ENCODE results near the gene SMCO3. TPM values are rescaled to one million over a fixed set of nuclear protein-coding genes. Genes with fewer than 3 reads are reported as not detected.

The SMCO3 gene
- total and polyA plus RNA-seq, 10 of the 15 experiments (the other 5 are each of a cell fraction or from before 2014, with no cell fraction given) = 0.05 to 0.35 (median 0.10) TPM; not detected in 6

DNA sequence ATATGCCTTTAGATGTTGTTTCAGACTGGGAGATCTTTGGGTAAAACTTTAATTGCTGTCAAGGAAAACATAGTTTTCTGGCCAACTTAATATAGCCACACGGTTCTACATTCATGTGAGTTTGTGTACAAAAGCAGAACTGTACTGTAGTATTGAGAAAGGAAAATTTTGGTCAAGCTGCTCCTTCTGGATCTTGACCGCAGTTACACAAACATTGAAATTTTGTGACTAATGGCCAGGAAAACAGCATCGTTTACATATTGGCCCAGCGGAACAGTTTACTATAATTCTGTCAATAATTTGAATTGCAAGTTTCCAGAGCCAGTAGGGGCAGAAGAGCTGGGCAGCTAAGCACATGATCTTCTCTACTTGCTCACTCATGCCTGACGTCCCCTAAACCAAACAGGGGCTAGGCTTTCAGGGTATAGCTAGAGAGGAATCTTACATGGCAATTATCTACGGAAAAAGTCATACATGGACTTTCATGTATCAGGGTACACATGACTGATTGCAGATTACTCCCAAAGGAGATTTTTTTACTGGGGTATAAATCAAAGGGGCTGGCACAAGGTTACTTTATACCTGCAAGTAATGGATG is 40.7 kb upstream of the SMCO3 start:
- in situ Hi-C loops (cut with MboI) (no loop called here), intact Hi-C loops (cut with micrococcal nuclease; ENCODE audit: unreplicated experiment) (no loop called here)
- ChIA-PET POLR2A (no interaction called here), CTCF (interaction anchor here (0.9 to 2.5 kb wide), 6 partner anchors 10 to 367 kb away, joined by 3 to 12 read pairs (median 4); partner anchors contain the start of gene RERG), RAD21 (ENCODE audit: unreplicated experiment) (interaction anchor here (1.4 kb wide), 1 partner anchor 38 kb away, joined by 4 read pairs; no protein-coding TSS in a partner anchor), SMC1A (ENCODE audit: uncharacterized antibody, unreplicated experiment) (interaction anchor here (1.1 to 15.6 kb wide), 3 partner anchors 10 to 142 kb away, joined by 3 to 242 read pairs (median 3); no protein-coding TSS in a partner anchor)
- no peaks in the 10 kb centered on the region for H3K36me3 ChIP-seq (ENCODE audit: control insufficient read depth in 2 of 2, insufficient read depth in 2 of 2, low read length in 1 of 2)
- no peak overlapping the region for H2AFZ ChIP-seq (ENCODE audit: control insufficient read depth, low read depth, low read length)
- no peak overlapping the region for H3K27ac ChIP-seq (ENCODE audit: control insufficient read depth, insufficient read depth)
- no peak for TF ChIP-seq RAD21 (IDR thresholded peaks at IDR 0.05; ENCODE audit: insufficient read depth, low read depth, low read length)
- 0 out of 4 replicates have a peak, but pooled peaks of 1 of the 2 experiments have one; percentile 18 for TF ChIP-seq IKZF2 (IDR thresholded peaks at IDR 0.05)
- TF ChIP-seq PAX5 (IDR thresholded peaks at IDR 0.05; ENCODE audit: borderline replicate concordance, low read depth, low read length) = peak; percentile 78
- H3K27me3 ChIP-seq (replicated peaks in 1 of 2; ENCODE audit: control insufficient read depth in 2 of 2, insufficient read depth in 2 of 2, low read length in 1 of 2) = no peaks in the 10 kb centered on the region
- no peak for FAIRE-seq
- H3K9ac ChIP-seq (ENCODE audit: control insufficient read depth, insufficient read depth, low read length) = no peak overlapping the region
- no peaks in the 10 kb centered on the region for H4K20me1 ChIP-seq (ENCODE audit: control insufficient read depth, insufficient read depth)
- ATAC-seq = peak; percentile 84
- WGBS (ENCODE audit: insufficient coverage, insufficient replicate concordance, low lambda C conversion rate, missing lambda C conversion rate) = 34% methylated on average over 6 of the region's 6 CpGs
- no TSS peak for BruUV-seq (replicated peaks)
- no peak for DNase-seq (ENCODE audit: low read depth, low spot score)
- no peak overlapping the region for H3K4me2 ChIP-seq (ENCODE audit: control insufficient read depth, insufficient read depth)
- no peaks in the 10 kb centered on the region for H3K79me2 ChIP-seq (ENCODE audit: control insufficient read depth, insufficient read depth, low read length)
- H3K9me3 ChIP-seq (replicated peaks; ENCODE audit: control insufficient read depth, insufficient read depth, low read length) = no peaks in the 10 kb centered on the region; the same call in 2 of the 3 replicates
- no peaks in the 10 kb centered on the region for H3K4me1 ChIP-seq (ENCODE audit: control insufficient read depth, insufficient read depth, low read length)
- H3K4me3 ChIP-seq = no peak overlapping the region

GRCh38 chr12:14853961-14854360 is 40.0 kb upstream of the SMCO3 start:
- in situ Hi-C loops (cut with MboI) = no loop called here
- RAD21 ChIA-PET (ENCODE audit: unreplicated experiment) = interaction anchor here (1.4 kb wide), 1 partner anchor 38 kb away, joined by 4 read pairs; no protein-coding TSS in a partner anchor
- TF ChIP-seq CREM (IDR thresholded peaks at IDR 0.05; ENCODE audit: low read depth) (no peak), BMI1 (IDR thresholded peaks at IDR 0.05; ENCODE audit: borderline replicate concordance) (no peak), NR2C2 (IDR thresholded peaks at IDR 0.05; ENCODE audit: borderline replicate concordance, control insufficient read depth, insufficient read length, low read depth) (no peak), NBN (IDR thresholded peaks at IDR 0.05) (no peak), TCF12 (IDR thresholded peaks at IDR 0.05; ENCODE audit: low read depth, low read length) (no peak), USF1 (IDR thresholded peaks at IDR 0.05; ENCODE audit: borderline replicate concordance, extremely low read length, insufficient read depth, low read depth, low read length) (no peak), ZNF217 (IDR thresholded peaks at IDR 0.05) (no peak), FOXM1 (IDR thresholded peaks at IDR 0.05; ENCODE audit: low read depth, low read length) (no peak), MLLT1 (IDR thresholded peaks at IDR 0.05) (no peak), SUZ12 (IDR thresholded peaks at IDR 0.05; ENCODE audit: unreplicated experiment) (no peak)

More at GRCh38 chr12:14853961-14854360, 40.0 kb upstream of the SMCO3 start:
- H3K4me1 ChIP-seq (ENCODE audit: control insufficient read depth, insufficient read depth, low read length) = no peaks in the 10 kb centered on the region
- 95% methylated on average over 3 of the region's 3 CpGs for WGBS (ENCODE audit: insufficient coverage, insufficient replicate concordance, low lambda C conversion rate, missing lambda C conversion rate)
- ChIA-PET POLR2A (no interaction called here), SMC1A (ENCODE audit: uncharacterized antibody, unreplicated experiment) (interaction anchor here (15.6 kb wide), 1 partner anchor 143 kb away, joined by 242 read pairs; no protein-coding TSS in a partner anchor), CTCF (interaction anchor here (0.9 to 9.9 kb wide), 5 partner anchors 10 to 365 kb away, joined by 3 to 82 read pairs (median 4); no protein-coding TSS in a partner anchor)
- no TSS peak for BruUV-seq (replicated peaks)
- DNase-seq (ENCODE audit: low read depth, low spot score) = no peak
- FAIRE-seq = no peak
- intact Hi-C loops (cut with micrococcal nuclease; ENCODE audit: unreplicated experiment) = no loop called here
- no peak overlapping the region for H3K9ac ChIP-seq (ENCODE audit: control insufficient read depth, insufficient read depth, low read length)
- no peaks in the 10 kb centered on the region for H3K36me3 ChIP-seq (ENCODE audit: control insufficient read depth in 2 of 2, insufficient read depth in 2 of 2, low read length in 1 of 2)
- no peak for ATAC-seq
- no peaks in the 10 kb centered on the region for H4K20me1 ChIP-seq (ENCODE audit: control insufficient read depth, insufficient read depth)
- H3K4me3 ChIP-seq = no peak overlapping the region
- H2AFZ ChIP-seq (ENCODE audit: control insufficient read depth, low read depth, low read length) = no peak overlapping the region
- H3K4me2 ChIP-seq (ENCODE audit: control insufficient read depth, insufficient read depth) = no peak overlapping the region
- H3K27me3 ChIP-seq (replicated peaks in 1 of 2; ENCODE audit: control insufficient read depth in 2 of 2, insufficient read depth in 2 of 2, low read length in 1 of 2) = no peaks in the 10 kb centered on the region
- no peaks in the 10 kb centered on the region for H3K79me2 ChIP-seq (ENCODE audit: control insufficient read depth, insufficient read depth, low read length)
- H3K27ac ChIP-seq (ENCODE audit: control insufficient read depth, insufficient read depth) = no peak overlapping the region
- H3K9me3 ChIP-seq (replicated peaks; ENCODE audit: control insufficient read depth, insufficient read depth, low read length) = no peaks in the 10 kb centered on the region; the same call in 2 of the 3 replicates
